DMS114 treated with DMSO at 0.1 percent for 48 hours (cell line): ENCODE measurements around the gene ZC3H12A.
A peak's percentile ranks its signal among the peaks of the same experiment; 100 is the strongest.
"Not testable (repeated sequence)": the region's sequence is repeated elsewhere in the genome, so short reads cannot be mapped to it uniquely, and the experiment has no call there.

ENCODE experiments used
- DNase-seq: peaks from one replicate; lab custom pipeline; 2025; ENCODE audit not compliant: unreplicated experiment; lab: John Stamatoyannopoulos, UW

ZC3H12A gene

GRCh38 chr1:37498872-37499617 is 24.7 kb downstream of the ZC3H12A start:
- no peak for DNase-seq

GRCh38 chr1:37501661-37502060 is 27.3 kb downstream of the ZC3H12A start:
- DNase-seq: no peak

GRCh38 chr1:37502104-37502503 is 27.7 kb downstream of the ZC3H12A start:
- DNase-seq: no peak

- DNase-seq: not testable (repeated sequence)
These were observed 28.4 kb downstream of the ZC3H12A start for GRCh38 chr1:37502791-37503190.

- DNase-seq: no peak
These were observed 32.4 kb downstream of the ZC3H12A start for GRCh38 chr1:37506740-37507139.

GRCh38 chr1:37509181-37509580 is 34.8 kb downstream of the ZC3H12A start:
- peak; percentile 52 for DNase-seq

- DNase-seq: peak; percentile 18
These were observed 39.5 kb downstream of the ZC3H12A start for GRCh38 chr1:37513795-37514349.

GRCh38 chr1:37514350-37515184 is 40.2 kb downstream of the ZC3H12A start, which contains the start of gene MEAF6:
TSS of gene MEAF6 (minus strand) at chr1:37514766. CDS start at chr1:37514746, 20 bp downstream.
- DNase-seq: peak; percentile 66

- no peak for DNase-seq
These were observed 41.0 kb downstream of the ZC3H12A start for GRCh38 chr1:37515185-37516034.

- no peak for DNase-seq
These were observed 43.2 kb downstream of the ZC3H12A start for GRCh38 chr1:37517569-37517968.

- not testable (repeated sequence) for DNase-seq
These were observed 43.9 kb downstream of the ZC3H12A start for GRCh38 chr1:37518241-37518640.

- not testable (repeated sequence) for DNase-seq
These were observed 44.5 kb downstream of the ZC3H12A start for GRCh38 chr1:37518929-37519328.

- DNase-seq: no peak
These were observed 45.2 kb downstream of the ZC3H12A start for GRCh38 chr1:37519613-37520012.

- not testable (repeated sequence) for DNase-seq
These were observed 55.5 kb downstream of the ZC3H12A start for GRCh38 chr1:37529888-37530287.

- not testable (repeated sequence) for DNase-seq
These were observed 58.2 kb downstream of the ZC3H12A start for GRCh38 chr1:37532418-37533156.

- no peak for DNase-seq
These were observed 59.1 kb downstream of the ZC3H12A start for GRCh38 chr1:37533317-37534093.
